IPS-NIHi7 (cell line): ENCODE measurements around the gene LENG8.

Experiments used
- DNase-seq: peaks from one replicate; pipeline ENCODE4 v3.0.0; 2012; ENCODE audit warnings: mixed read lengths; ENCODE audit errors: extremely low spot score

Gene LENG8

DNA sequence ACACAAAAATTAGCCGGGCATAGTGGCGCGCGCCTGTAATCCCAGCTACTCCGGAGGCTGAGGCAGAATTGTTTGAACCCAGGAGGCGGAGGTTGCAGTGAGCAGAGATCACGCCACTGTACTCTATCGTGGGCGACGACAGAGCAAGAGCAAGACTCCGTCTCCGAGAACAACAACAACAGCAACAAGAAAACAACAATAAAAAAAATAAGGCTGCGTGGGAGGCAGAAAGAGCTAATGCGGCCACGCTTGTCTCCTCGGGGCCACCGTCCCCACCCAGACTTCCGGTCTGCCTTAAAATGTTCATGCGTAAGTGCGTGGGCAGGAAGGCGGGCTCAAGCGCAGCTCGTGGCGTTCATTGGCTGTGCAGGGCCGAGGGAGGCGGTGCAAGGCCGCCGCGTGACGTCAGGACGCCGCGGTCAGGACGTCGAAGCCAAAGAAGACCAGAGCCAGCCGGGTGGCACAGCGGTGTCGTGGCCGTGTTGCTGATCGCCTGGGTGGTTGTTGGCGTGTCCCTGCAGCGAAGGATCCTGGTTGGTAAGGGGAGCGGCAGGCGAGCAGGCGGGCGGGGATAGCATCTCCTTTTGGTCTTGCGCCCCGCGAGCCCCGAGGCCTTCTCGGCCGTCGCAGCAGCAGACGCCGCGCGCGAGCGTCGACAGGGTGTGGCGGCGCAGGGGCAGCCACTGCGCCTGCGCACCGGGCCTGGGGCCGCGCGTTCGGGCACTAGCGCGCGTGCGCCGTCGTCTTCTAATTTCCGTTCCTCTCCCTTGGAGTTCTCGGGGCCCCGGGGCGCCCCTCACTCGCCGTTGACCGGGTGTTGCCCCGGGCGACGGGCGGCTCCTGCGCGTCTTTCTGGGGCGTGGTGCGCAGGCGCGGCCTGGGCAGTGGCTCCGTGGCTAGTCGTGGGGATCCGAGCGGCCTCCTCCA, at the start of gene LENG8:
TSS of gene LENG8 (plus strand) at position 426 of the 927 bp plus-strand sequence. CDS start 2,146 bp downstream, outside the sequence.
- DNase-seq, result peak; percentile 95

GRCh38 chr19:54400913-54401312, 48.1 kb upstream of the LENG8 start:
- no peak for DNase-seq

DNA sequence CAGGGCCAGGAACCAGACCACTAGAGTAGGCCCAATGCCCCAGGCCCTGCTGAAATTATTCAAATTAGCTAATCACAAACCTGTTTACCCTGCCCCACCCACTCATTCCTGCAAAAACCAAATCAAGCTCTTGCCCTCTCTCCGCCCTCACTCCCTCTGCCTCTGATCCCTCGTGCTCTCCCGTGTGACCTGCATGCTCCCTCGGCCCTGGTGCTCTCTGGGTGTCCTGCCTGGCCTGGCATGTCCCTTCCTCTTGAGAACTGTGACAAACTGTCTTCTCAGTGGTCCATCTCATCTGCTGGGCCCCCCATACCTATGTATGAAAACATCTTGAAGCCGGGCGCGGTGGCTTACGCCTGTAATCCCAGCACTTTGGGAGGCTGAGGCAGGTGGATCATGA, 45.9 kb upstream of the LENG8 start:
- DNase-seq, result no peak

DNA sequence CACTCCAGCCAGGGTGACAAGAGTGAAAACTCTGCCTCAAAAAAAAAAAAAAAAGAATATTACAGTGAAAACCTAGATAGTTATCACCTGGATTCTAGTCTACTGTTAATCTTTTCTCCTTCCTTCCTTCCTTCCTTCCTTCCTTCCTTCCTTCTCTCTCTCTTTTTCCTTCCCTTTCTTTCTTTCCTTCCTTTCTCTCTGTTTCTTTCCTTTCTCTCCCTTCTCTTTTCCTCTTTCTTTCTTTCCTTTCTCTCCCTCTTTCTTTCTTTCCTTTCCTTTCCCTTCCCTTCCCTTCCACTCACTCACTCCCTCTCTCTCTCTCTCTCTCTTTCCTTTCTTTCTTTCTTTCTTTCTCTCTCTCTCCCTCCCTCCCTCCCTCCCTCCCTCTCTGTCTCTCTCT, 43.4 kb upstream of the LENG8 start:
- DNase-seq, result no peak

GRCh38 chr19:54407780-54408179, 41.2 kb upstream of the LENG8 start:
- DNase-seq, result no peak

- no peak for DNase-seq
Measured at GRCh38 chr19:54408456-54409026, 40.5 kb upstream of the LENG8 start.

- no peak for DNase-seq
Measured at GRCh38 chr19:54411033-54411432, 38.0 kb upstream of the LENG8 start.

DNA sequence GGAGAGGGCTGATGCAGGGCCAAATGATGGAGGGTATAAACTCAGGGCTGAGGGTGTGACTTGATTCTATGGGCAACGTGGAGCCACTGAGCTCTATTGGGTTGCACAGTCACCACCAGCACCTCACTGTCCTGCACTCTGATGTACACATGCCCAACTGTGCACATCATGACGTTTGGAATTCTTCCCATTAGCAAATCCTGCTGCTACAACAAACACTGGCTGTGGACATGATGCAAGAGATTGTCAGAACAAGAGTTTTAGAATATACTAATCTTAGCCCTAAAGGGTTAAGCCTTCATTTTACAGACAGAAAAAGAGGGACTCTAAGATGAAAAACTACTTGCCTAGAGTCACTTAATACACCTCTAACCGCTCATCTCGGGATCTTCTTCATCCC, 36.1 kb upstream of the LENG8 start:
- no peak for DNase-seq

DNA sequence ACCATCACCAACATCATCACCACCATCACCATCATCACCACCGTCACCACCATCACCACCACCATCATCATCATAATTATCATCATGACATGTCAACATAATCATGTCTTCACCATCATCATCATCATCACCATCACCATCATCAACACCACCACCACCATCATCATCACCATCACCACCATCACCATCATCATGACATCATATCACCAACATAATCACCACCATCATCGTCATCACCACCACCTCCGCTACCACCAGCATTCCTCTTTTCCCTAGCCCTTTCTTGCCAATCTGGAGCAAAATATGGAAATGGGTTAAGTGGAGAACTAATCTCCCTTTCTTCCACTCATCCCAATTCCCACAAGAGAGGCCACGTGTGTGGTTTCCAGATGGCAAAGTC, 34.8 kb upstream of the LENG8 start:
- no peak for DNase-seq

- DNase-seq, result peak; percentile 92
Measured at GRCh38 chr19:54415208-54415900, 33.6 kb upstream of the LENG8 start, which contains the start of gene TTYH1. TTYH1 (plus strand) TSS chr19:54415464; CDS start chr19:54415553, 89 bp downstream.

DNA sequence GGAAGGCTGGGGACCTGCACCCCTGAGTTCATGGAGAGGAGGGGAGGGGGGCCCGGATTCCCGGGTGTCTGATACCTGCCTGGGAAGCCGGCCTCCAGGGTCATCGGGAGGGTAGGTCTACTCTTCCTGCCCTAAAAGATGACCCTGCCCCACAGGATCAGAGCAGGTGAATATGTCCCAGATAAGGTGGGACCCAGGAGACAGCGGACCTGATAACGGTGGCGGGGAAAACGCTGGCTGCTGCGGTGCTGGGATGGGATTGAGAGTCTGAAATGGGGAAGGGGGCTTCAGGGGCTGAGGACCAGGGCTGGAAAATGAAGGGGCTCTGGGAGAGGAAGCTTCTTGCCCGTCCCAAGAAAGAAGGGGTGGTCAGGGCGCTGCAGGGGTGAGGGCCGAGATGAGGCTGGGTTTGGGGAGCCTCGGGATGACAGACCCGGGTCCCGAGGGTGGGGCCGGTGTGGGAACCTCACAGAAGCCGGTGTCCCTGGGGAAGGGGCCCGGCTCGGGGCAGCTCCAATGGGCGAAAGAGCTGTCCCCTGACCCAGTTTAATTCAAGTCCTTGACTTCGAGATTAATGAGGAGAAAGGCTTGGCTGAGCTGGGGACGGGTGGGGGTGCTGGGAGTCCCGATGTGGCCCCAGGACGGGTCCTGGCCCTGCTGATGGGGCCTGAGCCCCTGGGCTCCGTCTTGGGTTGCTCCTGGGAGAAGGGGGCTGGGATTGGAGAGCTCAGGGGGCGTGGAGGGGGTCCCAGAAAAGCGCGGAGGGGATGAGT, 32.9 kb upstream of the LENG8 start:
- DNase-seq, result no peak

DNA sequence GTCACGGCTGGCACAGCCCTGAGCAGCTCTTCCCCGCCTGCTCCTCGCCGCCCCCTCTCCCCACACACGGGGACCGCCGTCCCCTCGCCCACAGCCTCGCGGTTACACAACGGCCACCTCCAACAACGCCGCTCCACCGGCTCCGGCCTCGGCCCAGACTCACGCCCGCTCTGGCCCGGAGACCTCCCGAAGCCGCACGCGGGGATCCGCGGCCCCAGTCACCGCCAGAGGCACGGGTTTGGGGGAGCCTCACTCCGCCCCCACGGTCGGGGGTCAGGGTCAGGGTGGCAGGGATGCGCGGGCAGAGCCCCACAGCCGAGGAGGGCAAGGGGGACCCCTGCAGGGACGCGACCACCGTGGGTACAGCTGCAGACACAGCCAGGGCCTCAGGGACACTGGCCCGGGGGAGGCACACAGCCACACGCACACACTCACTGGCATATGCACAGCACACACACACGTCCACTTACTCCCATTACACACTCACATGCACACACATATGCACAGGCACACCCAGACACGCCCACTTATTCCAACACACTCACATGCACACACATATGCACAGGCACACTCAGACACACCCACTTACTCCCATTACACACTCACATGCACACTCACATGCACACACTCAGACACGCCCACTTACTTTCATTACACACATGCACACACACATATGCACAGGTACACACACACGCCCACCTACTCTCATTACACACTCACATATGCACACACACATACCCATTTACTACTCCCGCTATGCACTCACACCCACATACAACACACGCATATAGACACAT, 32.1 kb upstream of the LENG8 start:
- no peak for DNase-seq

- no peak for DNase-seq
Measured at GRCh38 chr19:54418030-54418929, 30.7 kb upstream of the LENG8 start.

DNA sequence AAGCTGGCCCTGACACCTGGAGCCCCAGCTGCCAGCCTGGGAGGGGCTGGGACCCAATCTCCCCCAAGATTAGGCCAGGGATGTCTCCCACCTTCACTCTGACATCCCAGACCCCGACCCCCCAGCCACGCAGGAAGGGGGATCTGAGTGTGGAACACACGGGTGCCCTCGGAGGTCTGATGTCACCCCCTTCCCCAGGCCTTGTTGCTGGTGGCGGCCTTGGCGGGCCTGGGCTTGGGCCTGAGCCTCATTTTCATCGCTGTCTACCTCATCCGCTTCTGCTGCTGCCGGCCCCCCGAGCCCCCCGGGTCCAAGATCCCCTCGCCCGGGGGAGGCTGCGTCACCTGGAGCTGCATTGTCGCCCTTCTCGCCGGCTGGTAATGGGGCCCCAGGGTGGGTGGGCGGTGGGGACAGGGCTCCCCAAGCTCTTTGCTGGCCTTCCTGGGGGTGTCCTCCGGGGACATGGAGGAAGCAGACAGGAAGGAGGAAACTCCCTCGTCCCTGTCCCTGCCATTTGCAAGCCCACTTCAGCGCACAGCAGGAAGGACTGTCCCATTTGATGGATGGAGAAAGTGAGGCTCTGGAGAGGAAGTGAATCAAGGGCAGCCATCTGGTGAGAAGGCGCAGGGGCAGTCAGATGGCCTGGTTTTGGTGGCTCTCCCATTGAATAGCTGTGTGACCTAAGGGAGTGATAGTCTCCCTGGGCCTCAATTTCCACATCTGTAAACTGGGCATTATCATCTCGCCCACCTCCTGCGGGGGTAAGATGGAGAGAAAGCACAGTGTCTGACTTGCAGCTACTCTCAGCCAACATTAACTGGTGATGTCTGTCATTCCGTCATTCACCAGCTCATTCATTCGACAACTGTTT, 29.8 kb upstream of the LENG8 start:
- no peak for DNase-seq

- DNase-seq, result no peak
Measured at GRCh38 chr19:54420068-54420382, 29.0 kb upstream of the LENG8 start.

- peak; percentile 78 for DNase-seq
Measured at GRCh38 chr19:54420383-54421168, 28.4 kb upstream of the LENG8 start.

DNA sequence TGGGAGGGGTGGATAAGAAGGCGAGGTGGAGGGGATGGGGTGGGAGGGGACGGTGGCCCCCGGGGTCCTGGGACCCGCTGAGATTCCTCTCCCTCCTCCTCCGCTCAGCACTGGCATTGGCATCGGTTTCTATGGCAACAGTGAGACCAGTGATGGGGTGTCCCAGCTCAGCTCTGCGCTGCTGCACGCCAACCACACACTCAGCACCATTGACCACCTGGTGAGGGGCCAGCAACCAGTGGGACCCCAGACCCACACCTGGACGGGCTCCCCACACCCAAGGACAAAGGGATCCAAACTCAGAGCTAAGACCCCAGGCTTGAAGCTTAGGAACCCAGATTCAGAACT, 27.9 kb upstream of the LENG8 start:
- no peak for DNase-seq

DNA sequence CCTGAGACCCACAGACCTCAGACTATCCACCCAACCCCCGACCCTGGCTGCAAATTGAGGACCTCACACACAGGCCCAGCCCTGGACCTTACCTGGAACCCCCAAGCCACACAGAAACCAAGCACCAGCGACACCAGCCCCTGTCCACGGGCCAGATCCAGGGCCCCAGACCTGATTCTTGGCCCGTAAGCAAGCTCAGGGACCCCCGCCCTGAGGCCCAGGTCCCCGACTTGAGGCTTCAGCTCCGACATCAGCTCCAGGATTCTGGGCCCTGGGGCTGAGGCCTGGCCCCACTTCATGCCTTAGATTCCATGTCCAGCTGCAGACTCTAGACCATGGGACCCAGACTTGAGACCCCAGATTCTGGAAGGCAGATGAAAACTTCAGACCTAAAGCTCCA, 27.5 kb upstream of the LENG8 start:
- DNase-seq, result no peak
